Left ventricle myocardium inferior (tissue), 1 donor: ENCODE data around the gene AR. TPM values are rescaled to one million over a fixed set of nuclear protein-coding genes. Genes with fewer than 3 reads are reported as not detected.

ENCODE experiments used
- DNase-seq: peaks from one replicate; pipeline ENCODE4 v3.0.0-alpha.2; 2020
- H3K27ac ChIP-seq: fragments of 200-600 bp; replicated peaks from 2 replicates; pipeline ENCODE4 v1.8.0; 2021
- H3K27me3 ChIP-seq: fragments of 200-600 bp; 2 replicates; pipeline ENCODE4 v1.8.0; 2021; ENCODE audit warnings: low read depth
- H3K36me3 ChIP-seq: fragments of 200-600 bp; 2 replicates; pipeline ENCODE4 v1.8.0; 2021
- H3K4me1 ChIP-seq: fragments of 200-600 bp; 2 replicates; pipeline ENCODE4 v1.8.0; 2021
- H3K4me3 ChIP-seq: fragments of 200-600 bp; 2 replicates; pipeline ENCODE4 v1.8.0; 2021; ENCODE audit warnings: mild to moderate bottlenecking, moderate library complexity
- H3K9me3 ChIP-seq: fragments of 200-600 bp; replicated peaks from 2 replicates; pipeline ENCODE4 v1.8.0; 2021
- intact Hi-C: fragments of 100-400 bp; cut with micrococcal nuclease; formaldehyde crosslinking; loops from one replicate; pipeline ENCODE4 v1.11.0; 2022
- total RNA-seq: library from RNA; stranded (reverse); fragmentation: NEBNext Ultra II Directional; extraction: Animal tissue kit (Norgen Biotek cat#: 25700); gene quantifications from one replicate; pipeline ENCODE4 v1.2.1, GENCODE V29; 2021
- TF ChIP-seq, protein P1 (sequence below): fragments of 200-600 bp; IDR thresholded peaks from 2 replicates; pipeline ENCODE4 v1.8.0; 2021; ENCODE audit warnings: antibody characterized with exemption, mild to moderate bottlenecking, borderline replicate concordance
- donor health status: DM: no; HTN: yes; CAD: no; lungs with severe emphysema.

AR gene
- total RNA-seq, 1 donor from 2014 or later: 18.4 TPM

DNA sequence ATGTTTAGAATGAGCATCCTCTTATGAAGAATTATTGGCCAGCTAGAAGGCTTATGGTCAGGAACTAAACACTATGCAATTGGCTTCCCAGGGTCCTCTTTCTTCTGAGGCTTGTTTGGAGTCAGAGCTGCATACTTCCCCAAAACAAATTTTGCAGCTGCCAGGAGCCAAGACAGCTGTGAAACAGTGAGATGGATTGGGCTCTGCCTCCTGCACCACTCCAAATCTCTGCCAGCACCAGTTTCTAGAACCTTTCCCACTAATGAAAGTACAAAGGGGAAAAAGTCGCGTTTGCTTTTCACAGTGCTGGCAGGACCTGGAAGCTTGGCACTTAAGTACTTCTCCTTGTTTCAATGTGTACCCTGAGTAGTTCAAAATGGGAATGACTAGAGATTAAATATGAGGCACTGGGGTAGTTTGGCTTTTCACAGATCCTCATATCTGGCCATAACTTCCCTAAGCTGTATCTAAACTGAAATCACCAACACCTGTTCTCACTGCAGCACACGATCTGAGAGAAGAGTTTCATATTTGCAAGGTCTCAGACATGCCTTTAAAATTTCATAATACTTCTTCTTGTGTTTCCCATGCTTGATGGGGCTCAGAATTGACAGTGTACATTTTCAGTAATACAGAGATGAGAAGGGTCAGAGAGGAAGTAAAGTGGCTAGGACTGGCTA, 20.7 kb upstream of the AR start:
- Histone ChIP-seq H3K9me3 (peaks cover 6% of the 10 kb centered on the region), H3K27ac (no peak overlapping the region), H3K4me3 (no peak overlapping the region), H3K36me3 (no peaks in the 10 kb centered on the region), H3K27me3 (no peaks in the 10 kb centered on the region), H3K4me1 (peaks cover 14% of the 10 kb centered on the region)
- DNase-seq: no peak
- TF ChIP-seq, protein P1, sequence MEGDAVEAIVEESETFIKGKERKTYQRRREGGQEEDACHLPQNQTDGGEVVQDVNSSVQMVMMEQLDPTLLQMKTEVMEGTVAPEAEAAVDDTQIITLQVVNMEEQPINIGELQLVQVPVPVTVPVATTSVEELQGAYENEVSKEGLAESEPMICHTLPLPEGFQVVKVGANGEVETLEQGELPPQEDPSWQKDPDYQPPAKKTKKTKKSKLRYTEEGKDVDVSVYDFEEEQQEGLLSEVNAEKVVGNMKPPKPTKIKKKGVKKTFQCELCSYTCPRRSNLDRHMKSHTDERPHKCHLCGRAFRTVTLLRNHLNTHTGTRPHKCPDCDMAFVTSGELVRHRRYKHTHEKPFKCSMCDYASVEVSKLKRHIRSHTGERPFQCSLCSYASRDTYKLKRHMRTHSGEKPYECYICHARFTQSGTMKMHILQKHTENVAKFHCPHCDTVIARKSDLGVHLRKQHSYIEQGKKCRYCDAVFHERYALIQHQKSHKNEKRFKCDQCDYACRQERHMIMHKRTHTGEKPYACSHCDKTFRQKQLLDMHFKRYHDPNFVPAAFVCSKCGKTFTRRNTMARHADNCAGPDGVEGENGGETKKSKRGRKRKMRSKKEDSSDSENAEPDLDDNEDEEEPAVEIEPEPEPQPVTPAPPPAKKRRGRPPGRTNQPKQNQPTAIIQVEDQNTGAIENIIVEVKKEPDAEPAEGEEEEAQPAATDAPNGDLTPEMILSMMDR: no peak
- intact Hi-C loops: no loop called here

DNA sequence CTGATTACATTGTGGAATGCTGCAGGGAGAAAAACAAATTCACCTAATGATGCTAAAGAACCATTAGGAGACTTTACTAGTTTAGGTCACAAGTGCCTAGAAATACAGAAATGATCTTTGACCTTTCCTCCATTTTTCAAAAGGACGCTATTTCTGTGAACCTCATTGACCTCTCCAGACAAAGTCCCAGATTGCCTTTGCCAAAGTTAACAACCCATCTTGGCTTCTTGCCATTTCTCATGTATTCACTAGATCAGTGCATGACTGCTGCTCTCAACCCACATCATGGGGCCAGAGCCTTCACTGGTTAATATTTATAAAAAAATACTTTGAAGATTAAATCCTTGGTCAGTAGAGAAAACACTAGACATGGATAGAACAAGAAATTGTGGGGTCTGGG, 19.9 kb upstream of the AR start:
- no peaks in the 10 kb centered on the region for H3K36me3 ChIP-seq
- H3K4me1 ChIP-seq: peaks cover 14% of the 10 kb centered on the region
- no peak for DNase-seq
- no peaks in the 10 kb centered on the region for H3K27me3 ChIP-seq
- intact Hi-C loops: no loop called here
- TF ChIP-seq, protein P1: no peak
- no peak overlapping the region for H3K4me3 ChIP-seq
- H3K27ac ChIP-seq: no peak overlapping the region
- H3K9me3 ChIP-seq: peaks cover 4% of the 10 kb centered on the region

DNA sequence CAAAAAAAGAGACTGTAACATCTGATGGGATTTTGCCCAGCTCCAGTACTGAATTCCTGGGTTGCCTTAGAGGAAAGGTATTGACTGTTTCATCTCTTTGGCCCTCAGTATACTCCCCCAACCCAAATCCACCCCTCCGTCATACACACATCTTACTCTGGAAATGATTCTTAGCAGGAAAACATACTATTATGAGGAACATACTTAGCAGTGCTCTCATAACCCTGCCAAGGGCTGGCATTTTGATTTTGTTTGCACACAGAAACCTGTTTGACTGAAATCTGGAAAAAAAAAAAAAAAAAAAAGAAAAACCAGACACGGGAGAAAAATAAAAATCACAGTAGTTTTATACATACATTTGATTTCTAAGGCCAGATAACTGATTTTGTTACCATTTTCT, 19.4 kb upstream of the AR start:
- Histone ChIP-seq H3K27me3 (no peaks in the 10 kb centered on the region), H3K36me3 (no peaks in the 10 kb centered on the region), H3K4me1 (peaks cover 14% of the 10 kb centered on the region), H3K4me3 (no peak overlapping the region), H3K27ac (no peak overlapping the region), H3K9me3 (no peaks in the 10 kb centered on the region)
- TF ChIP-seq, protein P1: no peak
- no peak for DNase-seq
- intact Hi-C loops: no loop called here

DNA sequence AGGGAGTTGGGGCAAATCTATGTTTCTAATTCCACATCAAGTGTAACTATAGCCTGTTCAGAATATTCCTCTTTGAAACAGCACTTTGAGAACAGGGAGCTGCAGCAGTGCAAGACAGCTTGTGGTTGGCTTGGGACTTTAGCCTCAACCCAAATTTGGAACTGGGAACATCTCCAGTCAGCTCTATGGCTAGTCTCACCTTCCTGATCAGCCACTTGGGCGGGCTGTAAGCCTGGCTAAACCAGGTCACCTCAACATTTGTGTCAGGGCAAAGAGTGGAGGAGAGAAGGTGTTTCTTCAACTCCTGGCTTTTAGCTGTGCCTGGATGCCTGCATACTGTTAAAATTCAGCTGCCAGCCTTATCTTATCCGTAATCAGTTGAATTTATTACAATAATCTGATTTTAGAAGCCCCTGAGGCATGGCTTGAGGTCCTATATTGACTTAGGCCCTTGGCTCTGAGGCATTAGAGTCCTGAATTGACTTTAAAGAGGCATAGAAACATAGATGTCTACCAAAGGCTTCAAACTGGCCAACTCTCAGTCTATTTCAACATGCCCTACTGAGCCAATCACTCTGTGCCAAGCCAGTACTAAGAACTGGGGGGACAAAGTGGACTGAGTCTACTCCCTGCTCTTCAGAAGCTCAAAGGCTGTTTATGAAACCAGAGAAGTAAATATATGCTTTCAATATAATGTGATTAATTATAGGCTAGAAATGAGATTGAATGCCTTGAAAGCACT, 18.7 kb upstream of the AR start:
- no peaks in the 10 kb centered on the region for H3K27me3 ChIP-seq
- peaks cover 14% of the 10 kb centered on the region for H3K4me1 ChIP-seq
- DNase-seq: no peak
- no peak overlapping the region for H3K4me3 ChIP-seq
- no peaks in the 10 kb centered on the region for H3K36me3 ChIP-seq
- intact Hi-C loops: no loop called here
- no peaks in the 10 kb centered on the region for H3K9me3 ChIP-seq
- TF ChIP-seq, protein P1: no peak
- H3K27ac ChIP-seq: no peak overlapping the region

DNA sequence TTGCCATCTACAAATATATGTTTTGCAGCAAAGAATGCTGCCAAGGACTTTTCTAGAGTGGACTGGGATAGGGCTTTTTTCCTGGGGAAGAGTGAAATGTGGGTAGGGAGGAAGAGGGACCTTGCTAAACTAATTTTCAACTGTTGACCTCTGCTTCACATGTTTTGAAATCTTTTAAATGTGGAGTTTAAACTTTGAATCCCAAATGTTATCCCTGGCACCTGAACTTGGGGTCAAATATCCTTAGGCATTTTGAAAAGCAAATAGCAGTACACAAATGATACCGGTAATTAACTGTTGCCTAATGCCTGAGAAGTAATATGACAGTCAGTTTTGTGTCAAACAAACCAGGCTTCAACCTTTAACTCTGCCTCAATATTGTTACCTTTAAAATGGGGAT, 7.3 kb upstream of the AR start:
- intact Hi-C loops: no loop called here
- H3K4me1 ChIP-seq: no peaks in the 10 kb centered on the region

More for the DNA sequence above, 7.3 kb upstream of the AR start:
- Histone ChIP-seq H3K27me3 (no peaks in the 10 kb centered on the region), H3K27ac (no peak overlapping the region), H3K9me3 (no peaks in the 10 kb centered on the region), H3K36me3 (no peaks in the 10 kb centered on the region), H3K4me3 (no peak overlapping the region)
- TF ChIP-seq, protein P1: no peak
- DNase-seq: no peak
